CMK (cell line): Measurements from ENCODE around the gene SMU1.

Experiments
- DNase-seq: peaks from one replicate; pipeline ENCODE4 v3.0.0-alpha.2; 2010; ENCODE audit warnings: low read depth

SMU1 gene

GRCh38 chr9:33076046-33077004, at the start of gene SMU1:
Gene SMU1, minus strand, starts transcription at chr9:33076674. Its CDS starts 66 bp downstream, at chr9:33076608.
- peak; percentile 92 for DNase-seq

- no peak for DNase-seq
These were observed 49.0 kb upstream of the SMU1 start for GRCh38 chr9:33125461-33125860.

GRCh38 chr9:33124751-33125381, 48.4 kb upstream of the SMU1 start:
- no peak for DNase-seq

- no peak for DNase-seq
These were observed 47.6 kb upstream of the SMU1 start for GRCh38 chr9:33124046-33124445.

- DNase-seq, result no peak
These were observed 47.0 kb upstream of the SMU1 start for GRCh38 chr9:33123407-33124031.

GRCh38 chr9:33120620-33121019, 44.1 kb upstream of the SMU1 start:
- DNase-seq, result no peak

GRCh38 chr9:33117796-33118195, 41.3 kb upstream of the SMU1 start:
- DNase-seq, result no peak

- no peak for DNase-seq
These were observed 40.8 kb upstream of the SMU1 start for GRCh38 chr9:33117306-33117705.

- DNase-seq, result no peak
These were observed 40.4 kb upstream of the SMU1 start for GRCh38 chr9:33116860-33117259.

- DNase-seq, result no peak
These were observed 38.3 kb upstream of the SMU1 start for GRCh38 chr9:33114746-33115145.

- DNase-seq, result no peak
These were observed 37.5 kb upstream of the SMU1 start for GRCh38 chr9:33113799-33114547.

GRCh38 chr9:33112094-33112493, 35.6 kb upstream of the SMU1 start:
- no peak for DNase-seq

GRCh38 chr9:33111631-33112030, 35.2 kb upstream of the SMU1 start:
- DNase-seq, result no peak

- DNase-seq, result no peak
These were observed 34.2 kb upstream of the SMU1 start for GRCh38 chr9:33110686-33111085.

GRCh38 chr9:33109850-33110595, 33.5 kb upstream of the SMU1 start:
- no peak for DNase-seq

GRCh38 chr9:33109097-33109496, 32.6 kb upstream of the SMU1 start:
- no peak for DNase-seq

GRCh38 chr9:33108472-33108871, 32.0 kb upstream of the SMU1 start:
- DNase-seq, result no peak

- no peak for DNase-seq
These were observed 31.3 kb upstream of the SMU1 start for GRCh38 chr9:33107762-33108161.

GRCh38 chr9:33106827-33107621, 30.6 kb upstream of the SMU1 start:
- DNase-seq, result no peak

GRCh38 chr9:33106372-33106771, 29.9 kb upstream of the SMU1 start:
- no peak for DNase-seq

GRCh38 chr9:33105959-33106358, 29.5 kb upstream of the SMU1 start:
- DNase-seq, result no peak
